Measurements from ENCODE around the gene SIT1.
"Not testable (repeated sequence)": the region's sequence is repeated elsewhere in the genome, so short reads cannot be mapped to it uniquely, and the experiment has no call there.

Gene SIT1

DNA sequence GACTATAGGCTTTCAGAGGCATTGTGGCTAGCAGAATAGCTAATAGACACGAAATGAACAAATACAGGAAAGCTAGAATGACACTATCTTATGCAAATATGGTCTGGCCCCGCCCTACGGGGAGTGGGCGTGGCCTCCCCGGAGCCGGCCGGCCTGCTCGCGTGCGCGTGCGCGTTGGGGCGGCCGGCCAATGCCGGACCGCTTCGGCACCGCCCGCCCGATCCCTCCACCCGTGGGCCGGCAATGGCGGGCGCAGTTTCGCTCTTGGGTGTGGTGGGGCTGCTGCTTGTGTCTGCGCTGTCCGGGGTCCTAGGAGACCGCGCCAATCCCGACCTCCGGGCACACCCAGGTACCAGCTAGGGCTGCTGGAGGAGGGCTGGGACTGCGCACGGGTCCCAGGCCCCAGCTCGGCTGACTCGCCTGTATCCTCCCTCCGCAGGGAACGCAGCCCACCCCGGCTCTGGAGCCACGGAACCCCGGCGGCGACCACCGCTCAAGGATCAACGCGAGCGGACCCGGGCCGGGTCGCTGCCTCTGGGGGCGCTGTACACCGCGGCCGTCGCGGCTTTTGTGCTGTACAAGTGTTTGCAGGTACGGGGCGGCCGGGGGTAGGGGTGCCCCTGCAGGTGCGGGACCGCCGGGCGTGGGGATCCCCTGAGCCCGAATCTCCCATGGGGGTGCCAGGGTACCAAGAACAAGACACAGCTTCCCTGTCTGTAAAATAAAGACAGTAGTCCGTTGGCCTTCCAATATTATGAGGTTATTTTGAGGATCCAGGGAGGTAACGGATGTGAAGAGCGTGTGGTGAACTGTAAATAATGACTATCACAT is 7.6 kb upstream of the SIT1 start, which contains the start of gene CCDC107:
CCDC107 (plus strand) TSS at position 156 of the 831 bp plus-strand sequence; CDS start at position 244, 88 bp downstream.
- DNase-seq, result peak; percentile 87

DNA sequence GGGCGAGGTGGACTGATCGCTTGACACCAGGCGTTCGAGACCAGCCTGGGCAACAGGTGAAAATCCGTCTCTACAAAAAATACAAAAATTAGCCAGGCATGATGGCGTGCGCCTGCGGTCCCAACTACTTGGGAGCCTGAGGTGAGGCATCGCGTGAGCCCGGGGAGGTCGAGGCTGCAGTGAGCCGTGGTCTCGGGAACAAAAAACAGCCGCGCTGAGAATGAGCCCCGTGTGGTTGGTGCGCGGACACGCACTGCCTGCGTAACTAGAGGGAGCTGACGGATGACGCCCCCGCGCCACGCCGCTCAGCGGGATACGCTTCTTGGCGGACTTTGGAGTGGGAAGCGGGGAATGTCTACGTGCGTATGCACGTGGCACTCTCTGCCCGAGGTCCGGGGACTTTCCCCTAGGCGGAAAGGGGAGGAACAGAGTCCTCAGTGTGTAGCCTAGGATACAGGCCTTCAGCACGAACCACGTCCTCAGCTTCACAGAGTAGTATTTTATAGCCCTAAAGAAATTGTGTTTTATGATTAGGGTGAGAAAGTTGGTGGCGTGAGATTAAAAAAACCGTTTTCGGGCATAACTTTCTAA is 6.9 kb upstream of the SIT1 start, which contains the start of gene RMRP:
RMRP (minus strand) TSS at position 474 of the 591 bp plus-strand sequence.
- DNase-seq, result peak; percentile 94

- DNase-seq, result no peak
Measured at GRCh38 chr9:35656831-35657545, 6.3 kb upstream of the SIT1 start.

GRCh38 chr9:35656348-35656747 is 5.6 kb upstream of the SIT1 start:
- no peak for DNase-seq

- no peak for DNase-seq
Measured at GRCh38 chr9:35653611-35654010, 2.9 kb upstream of the SIT1 start.

DNA sequence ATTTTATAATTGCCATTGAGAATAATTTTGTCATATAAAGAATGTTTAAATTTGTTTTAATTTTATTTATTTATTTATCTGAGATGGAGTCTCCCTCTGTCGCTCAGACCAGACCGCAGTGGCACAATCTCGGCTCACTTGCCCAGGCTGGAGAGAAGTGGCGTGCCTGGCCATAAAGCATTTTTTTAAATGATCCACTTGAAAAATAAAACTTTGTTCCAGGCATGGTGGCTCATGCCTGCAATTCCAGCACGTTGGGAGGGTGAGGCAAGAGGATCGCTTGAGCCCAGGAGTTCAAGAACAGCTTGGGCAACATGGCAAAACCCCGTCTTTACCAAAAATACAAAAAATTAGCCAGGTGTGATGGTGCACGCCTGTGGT is 2.1 kb upstream of the SIT1 start:
- DNase-seq, result no peak

GRCh38 chr9:35651956-35652828 is 1.5 kb upstream of the SIT1 start:
- DNase-seq, result no peak

DNA sequence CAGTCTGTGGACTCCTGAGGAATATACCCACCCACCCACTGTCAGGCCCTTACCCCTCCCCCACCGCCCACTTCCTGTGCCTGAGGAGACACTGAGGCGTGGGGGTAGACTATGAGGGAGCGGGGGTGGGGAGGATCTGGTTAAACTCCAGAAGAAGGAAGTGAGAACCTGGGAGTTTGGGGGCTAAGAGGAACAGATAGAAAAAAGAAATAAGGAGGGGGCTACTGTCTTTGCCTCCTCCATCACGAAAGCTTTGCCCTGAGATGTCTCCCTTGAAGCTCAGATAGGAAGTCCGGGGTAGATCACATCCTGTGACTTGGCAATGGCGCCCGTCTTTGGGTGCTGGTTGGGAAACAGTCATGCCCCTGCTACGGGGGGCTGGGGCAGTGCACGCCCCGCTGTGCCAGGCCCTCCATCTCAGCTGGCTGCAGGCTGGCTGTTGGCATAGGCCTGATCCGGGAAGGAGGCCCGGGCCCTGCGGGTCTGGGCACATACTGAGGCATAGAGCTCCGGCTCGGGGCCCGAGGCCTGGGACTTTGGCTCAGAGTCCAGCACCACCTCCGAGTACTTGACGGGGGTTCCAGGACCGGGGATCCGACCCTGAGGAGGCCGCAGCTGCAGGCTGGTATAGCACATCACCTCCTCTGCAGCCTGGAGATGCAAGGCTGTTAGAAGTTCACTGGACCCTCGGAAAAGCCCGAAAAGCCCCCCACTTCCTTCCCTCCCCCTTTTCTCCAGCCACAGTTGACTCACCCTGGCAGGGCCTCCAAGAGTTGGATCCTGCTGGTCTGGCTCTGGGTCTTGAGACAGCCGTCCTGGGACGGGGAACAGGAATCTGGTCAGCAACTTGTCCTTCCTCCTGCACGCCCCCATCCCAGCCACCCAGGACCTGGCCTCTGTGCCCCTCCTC is 1.0 kb downstream of the SIT1 start:
- peak; percentile 21 for DNase-seq

- peak; percentile 91 for DNase-seq
Measured at GRCh38 chr9:35646533-35647265, 4.0 kb downstream of the SIT1 start.

DNA sequence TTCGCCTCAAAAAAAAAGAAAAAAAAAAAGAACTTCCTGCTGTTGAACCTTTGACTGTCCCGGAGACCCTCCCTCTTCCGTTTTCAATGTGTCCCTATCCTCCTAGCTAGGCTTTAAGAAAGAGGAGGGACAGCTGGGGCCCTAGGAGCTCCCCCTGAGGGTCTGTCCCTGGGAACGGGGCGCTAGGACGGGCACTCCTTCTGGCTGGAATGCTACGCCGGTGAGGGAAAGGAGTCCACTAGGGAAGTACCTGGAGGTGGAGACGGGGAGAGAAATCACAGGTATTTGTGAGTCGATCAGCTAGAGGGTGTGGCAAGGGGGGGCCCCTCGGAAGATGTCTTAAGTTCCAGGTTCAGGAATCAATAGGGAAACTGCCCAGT is 4.6 kb downstream of the SIT1 start:
- DNase-seq, result no peak

DNA sequence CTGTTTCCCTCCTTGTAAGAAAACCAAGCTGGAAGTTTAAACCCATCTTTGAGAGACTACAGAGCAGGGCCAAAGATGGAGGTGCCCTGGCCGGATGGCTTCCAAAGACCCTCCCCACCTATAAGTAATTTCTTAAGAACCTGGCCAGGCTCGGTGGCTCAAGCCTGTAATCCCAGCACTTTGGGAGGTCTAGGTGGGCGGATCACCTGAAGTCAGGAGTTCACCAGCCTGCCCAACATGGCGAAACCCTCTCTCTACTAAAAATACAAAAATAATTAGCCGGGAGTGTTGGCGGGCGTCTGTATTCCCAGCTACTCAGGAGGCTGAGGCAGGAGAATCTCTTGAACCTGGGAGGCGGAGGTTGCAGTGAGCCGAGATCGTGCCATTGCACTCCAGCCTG is 5.0 kb downstream of the SIT1 start:
- not testable (repeated sequence) for DNase-seq

- no peak for DNase-seq
Measured at GRCh38 chr9:35643046-35643445, 7.7 kb downstream of the SIT1 start.

- DNase-seq, result not testable (repeated sequence)
Measured at GRCh38 chr9:35641478-35641877, 9.3 kb downstream of the SIT1 start.

GRCh38 chr9:35640431-35640830 is 10.3 kb downstream of the SIT1 start:
- not testable (repeated sequence) for DNase-seq

DNA sequence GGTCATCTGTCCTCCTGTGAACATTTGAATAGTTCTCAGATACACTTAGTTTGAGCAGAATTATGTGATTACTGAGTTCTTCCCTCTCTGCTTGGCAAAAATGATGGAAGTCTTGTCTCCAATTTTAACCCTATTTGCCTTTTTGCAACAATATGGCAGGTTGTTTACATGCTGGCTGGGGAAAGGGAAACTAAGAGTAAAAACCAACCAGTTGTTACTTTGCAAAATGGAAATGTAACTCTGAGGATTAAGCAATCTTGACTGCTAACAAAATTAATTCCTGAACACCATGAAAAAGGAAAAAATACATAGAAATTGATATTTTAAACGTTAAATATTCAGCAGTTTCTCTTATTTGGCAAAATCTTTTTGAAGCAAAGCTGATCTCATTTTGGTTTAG is 11.1 kb downstream of the SIT1 start:
- no peak for DNase-seq

- not testable (repeated sequence) for DNase-seq
Measured at GRCh38 chr9:35639225-35639624, 11.5 kb downstream of the SIT1 start.

- peak; percentile 52 for DNase-seq
Measured at GRCh38 chr9:35638751-35639150, 12.0 kb downstream of the SIT1 start.

DNA sequence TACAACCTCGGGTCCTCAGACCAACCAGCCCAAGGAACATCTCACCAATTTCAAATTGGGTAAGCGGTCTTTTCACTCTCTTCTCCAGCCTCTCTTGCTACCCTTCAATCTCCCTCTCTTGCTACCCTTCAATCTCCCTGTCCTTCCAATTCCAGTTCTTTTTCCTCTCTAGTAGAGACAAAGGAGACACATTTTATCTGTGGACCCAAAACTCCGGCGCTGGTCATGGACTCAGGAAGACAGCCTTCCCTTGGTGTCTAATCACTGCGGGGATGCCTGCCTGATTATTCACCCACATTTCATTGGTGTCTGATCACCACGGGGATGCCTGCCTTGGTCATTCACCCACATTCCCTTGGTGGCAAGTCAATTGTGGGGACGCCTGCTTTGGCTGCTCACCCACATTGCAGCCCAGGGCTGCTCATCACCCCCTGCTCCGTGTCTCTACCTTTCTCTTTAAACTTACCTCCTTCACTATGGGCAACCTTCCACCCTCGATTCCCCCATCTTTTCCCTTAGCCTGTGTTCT is 13.2 kb downstream of the SIT1 start:
- DNase-seq, result not testable (repeated sequence)

DNA sequence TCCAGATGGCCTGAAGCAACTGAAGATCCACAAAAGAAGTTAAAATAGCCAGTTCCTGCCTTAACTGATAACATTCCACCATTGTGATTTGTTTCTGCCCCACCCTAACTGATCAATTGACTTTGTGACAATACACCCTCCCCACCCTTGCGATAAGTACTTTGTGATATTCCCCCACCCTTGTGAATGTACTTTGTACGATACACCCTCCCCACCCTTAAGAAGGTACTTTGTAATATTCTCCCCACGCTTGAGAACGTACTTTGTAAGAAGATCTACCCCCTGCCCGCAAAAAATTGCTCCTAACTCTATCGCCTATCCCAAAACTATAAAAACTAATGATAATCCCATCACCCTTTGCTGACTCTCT is 13.9 kb downstream of the SIT1 start:
- not testable (repeated sequence) for DNase-seq

DNA sequence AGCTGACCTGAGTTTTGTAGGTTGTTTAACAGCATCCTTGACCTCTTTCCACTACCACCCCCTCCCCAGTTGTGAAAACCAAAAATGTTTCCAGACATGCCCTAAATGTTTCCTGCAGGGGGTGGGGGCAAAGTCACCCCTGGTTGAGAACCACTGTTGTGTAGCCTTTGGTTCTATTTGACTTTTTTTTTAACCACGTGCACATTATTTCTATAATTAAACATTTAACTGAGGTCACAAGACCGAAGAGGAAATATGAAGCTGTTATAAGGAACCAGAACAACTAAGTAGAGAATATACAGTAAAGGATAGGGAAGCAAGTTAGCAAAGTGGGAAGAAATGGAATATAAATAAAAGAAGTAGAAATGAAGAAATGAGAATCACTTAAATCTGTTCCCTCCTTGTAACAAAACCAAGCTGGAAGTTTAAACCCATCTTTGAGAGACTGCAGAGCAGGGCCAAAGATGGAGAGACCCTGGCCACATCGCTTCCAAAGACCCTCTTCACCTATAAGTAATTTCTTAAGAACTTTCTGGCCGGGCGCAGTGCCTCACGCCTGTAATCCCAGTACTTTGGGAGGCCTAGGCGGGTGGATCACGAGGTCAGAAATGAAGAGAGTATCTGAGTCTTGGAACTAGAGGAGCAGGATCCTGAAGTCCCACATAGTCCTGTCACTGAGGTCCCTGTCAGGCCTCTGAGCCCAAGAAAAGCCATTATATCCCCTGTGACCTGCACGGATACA is 14.4 kb downstream of the SIT1 start:
- DNase-seq, result no peak

All from CD4-positive, alpha-beta T cell treated with Interleukin-15 for 1 hour (primary cell).